NK-92 treated with Interleukin-12 subunit alpha and Interleukin-12 subunit beta, amount 100 ng/mL, for 24 hours (cell line): ENCODE results near the gene USP13.

Experiments used
- DNase-seq: peaks from one replicate; lab custom pipeline; 2025; lab: John Stamatoyannopoulos, UW

The USP13 gene

GRCh38 chr3:179700716-179701115 is 47.9 kb downstream of the USP13 start:
- no peak for DNase-seq

- no peak for DNase-seq
Observed at GRCh38 chr3:179701176-179701827, 48.5 kb downstream of the USP13 start.

GRCh38 chr3:179702271-179702947 is 49.6 kb downstream of the USP13 start:
- DNase-seq, result no peak

- no peak for DNase-seq
Observed at GRCh38 chr3:179703816-179704215, 51.0 kb downstream of the USP13 start.

- no peak for DNase-seq
Observed at GRCh38 chr3:179706233-179706632, 53.4 kb downstream of the USP13 start.

- no peak for DNase-seq
Observed at GRCh38 chr3:179710079-179710478, 57.2 kb downstream of the USP13 start.

GRCh38 chr3:179713643-179714090 is 60.8 kb downstream of the USP13 start:
- DNase-seq, result no peak

- DNase-seq, result no peak
Observed at GRCh38 chr3:179715582-179715981, 62.7 kb downstream of the USP13 start.

- DNase-seq, result no peak
Observed at GRCh38 chr3:179716226-179716625, 63.4 kb downstream of the USP13 start.

GRCh38 chr3:179716811-179717210 is 64.0 kb downstream of the USP13 start:
- no peak for DNase-seq

- no peak for DNase-seq
Observed at GRCh38 chr3:179717219-179717618, 64.4 kb downstream of the USP13 start.

GRCh38 chr3:179719048-179719734 is 66.4 kb downstream of the USP13 start:
- no peak for DNase-seq

- no peak for DNase-seq
Observed at GRCh38 chr3:179720196-179720595, 67.4 kb downstream of the USP13 start.

GRCh38 chr3:179723617-179724016 is 70.8 kb downstream of the USP13 start:
- no peak for DNase-seq

- no peak for DNase-seq
Observed at GRCh38 chr3:179726075-179726699, 73.3 kb downstream of the USP13 start.

- no peak for DNase-seq
Observed at GRCh38 chr3:179729086-179729485, 76.2 kb downstream of the USP13 start.

- no peak for DNase-seq
Observed at GRCh38 chr3:179729981-179730380, 77.1 kb downstream of the USP13 start.

- no peak for DNase-seq
Observed at GRCh38 chr3:179730506-179730905, 77.7 kb downstream of the USP13 start.

- DNase-seq, result no peak
Observed at GRCh38 chr3:179731544-179731943, 78.7 kb downstream of the USP13 start.

- DNase-seq, result no peak
Observed at GRCh38 chr3:179732661-179733348, 80.0 kb downstream of the USP13 start.

- DNase-seq, result no peak
Observed at GRCh38 chr3:179733797-179734196, 81.0 kb downstream of the USP13 start.
